Esophagus squamous epithelium (tissue), 4 donors: ENCODE data around the gene CNR2.

Source experiments
- POLR2A ChIP-seq, 4 donors: fragments of 450-650 bp; IDR thresholded peaks; one replicate each; pipeline ENCODE4 v1.6.1; 2017; ENCODE audit warnings: antibody characterized with exemption in 4 of 4, mild to moderate bottlenecking in 4 of 4, moderate library complexity in 3 of 4
- TF ChIP-seq, protein P1 (sequence below), 6 experiments: fragments of 450-650 bp in 4 of 6; fragments of 200-600 bp in 2 of 6; sonication (generic) in 2 of 6; IDR thresholded peaks; one replicate each; pipeline ENCODE4 v1.5.1; 2016 to 2019; ENCODE audit warnings: antibody characterized with exemption in 6 of 6, mild to moderate bottlenecking in 4 of 6, moderate library complexity in 4 of 6

DNA sequence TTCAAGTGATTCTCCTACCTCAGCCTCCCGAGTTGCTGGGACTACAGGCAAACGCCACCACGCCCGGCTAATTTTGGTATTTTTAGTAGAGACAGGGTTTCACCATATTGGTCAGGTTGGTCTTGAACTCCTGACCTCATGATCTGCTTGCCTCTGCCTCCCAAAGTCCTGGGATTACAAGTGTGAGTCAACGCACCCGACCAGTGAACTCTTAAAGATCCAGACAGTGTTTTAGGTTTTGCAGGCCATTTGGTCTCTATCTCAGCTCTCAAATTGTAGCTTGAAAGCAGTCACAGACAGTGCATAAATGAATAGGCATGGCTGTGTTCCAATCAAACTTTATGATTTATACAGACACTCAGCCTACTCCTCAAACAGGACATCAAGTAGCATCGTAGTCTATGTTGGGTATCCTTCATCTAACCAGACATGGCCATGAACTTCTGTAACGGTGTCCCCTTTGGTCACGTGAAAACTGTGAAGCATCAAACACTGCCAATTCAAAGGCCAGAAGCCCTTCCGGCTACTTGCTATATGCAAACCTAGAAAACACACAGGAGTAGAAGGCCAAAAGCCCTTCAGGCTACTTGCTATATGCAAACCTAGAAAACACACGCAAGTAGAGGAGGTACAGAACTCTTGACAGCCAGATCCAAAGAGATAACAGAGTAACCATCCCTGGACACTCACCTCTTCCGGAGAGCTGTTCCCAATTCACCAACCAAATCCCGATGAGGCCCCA, 48.2 kb downstream of the CNR2 start:
- TF ChIP-seq, protein P1, sequence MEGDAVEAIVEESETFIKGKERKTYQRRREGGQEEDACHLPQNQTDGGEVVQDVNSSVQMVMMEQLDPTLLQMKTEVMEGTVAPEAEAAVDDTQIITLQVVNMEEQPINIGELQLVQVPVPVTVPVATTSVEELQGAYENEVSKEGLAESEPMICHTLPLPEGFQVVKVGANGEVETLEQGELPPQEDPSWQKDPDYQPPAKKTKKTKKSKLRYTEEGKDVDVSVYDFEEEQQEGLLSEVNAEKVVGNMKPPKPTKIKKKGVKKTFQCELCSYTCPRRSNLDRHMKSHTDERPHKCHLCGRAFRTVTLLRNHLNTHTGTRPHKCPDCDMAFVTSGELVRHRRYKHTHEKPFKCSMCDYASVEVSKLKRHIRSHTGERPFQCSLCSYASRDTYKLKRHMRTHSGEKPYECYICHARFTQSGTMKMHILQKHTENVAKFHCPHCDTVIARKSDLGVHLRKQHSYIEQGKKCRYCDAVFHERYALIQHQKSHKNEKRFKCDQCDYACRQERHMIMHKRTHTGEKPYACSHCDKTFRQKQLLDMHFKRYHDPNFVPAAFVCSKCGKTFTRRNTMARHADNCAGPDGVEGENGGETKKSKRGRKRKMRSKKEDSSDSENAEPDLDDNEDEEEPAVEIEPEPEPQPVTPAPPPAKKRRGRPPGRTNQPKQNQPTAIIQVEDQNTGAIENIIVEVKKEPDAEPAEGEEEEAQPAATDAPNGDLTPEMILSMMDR (IDR thresholded peaks at IDR 0.05), result no peak
- TF ChIP-seq POLR2A (IDR thresholded peaks at IDR 0.05), result no peak
